ENCODE results near the gene ARFGAP3. TPM values are rescaled to one million over a fixed set of nuclear protein-coding genes. Genes with fewer than 3 reads are reported as not detected.
A peak's percentile ranks its signal among the peaks of the same experiment; 100 is the strongest.

Gene ARFGAP3
- total RNA-seq, 1 experiment from 2014 or later: 15.0 TPM

DNA sequence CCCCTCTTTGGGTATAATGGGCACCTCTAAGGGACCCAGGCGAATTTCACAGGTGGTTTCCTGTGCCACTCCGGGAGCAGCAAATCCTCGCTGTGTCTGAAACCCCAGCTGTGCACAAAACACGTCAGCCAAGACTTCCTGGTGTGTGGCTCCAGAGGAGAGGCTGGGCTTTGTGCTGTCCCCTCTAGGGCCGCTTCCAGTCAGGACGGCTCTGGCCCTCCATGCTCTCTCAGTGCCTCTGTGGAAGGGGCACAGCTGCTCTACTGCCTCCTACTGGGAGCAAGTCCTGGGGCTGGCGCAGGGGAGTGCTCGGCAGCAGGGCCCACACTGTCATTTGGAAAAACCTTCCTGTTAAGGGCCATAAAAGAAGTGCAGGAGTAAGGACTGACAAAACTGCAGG lies 23.7 kb upstream of the ARFGAP3 start:
- H3K79me1 ChIP-seq (ENCODE audit: insufficient read depth, low read depth, low read length, poor library complexity, severe bottlenecking): no peaks in the 10 kb centered on the region
- no peak overlapping the region for H2AFZ ChIP-seq (ENCODE audit: low read length)
- no peak overlapping the region for H2BK12ac ChIP-seq (ENCODE audit: insufficient read length, low read depth, low read length)
- no peak overlapping the region for H3K4me2 ChIP-seq (ENCODE audit: insufficient read depth, insufficient read length, low read length)
- no peak overlapping the region for H4K5ac ChIP-seq (ENCODE audit: insufficient read length, low read depth, low read length)
- H4K20me1 ChIP-seq (ENCODE audit: control insufficient read depth, insufficient read depth, insufficient read length): no peaks in the 10 kb centered on the region
- H3K4me1 Mint-ChIP-seq: peaks cover 10 to 13% of the 10 kb centered on the region in 2 experiments
- no peak overlapping the region for H2BK120ac ChIP-seq (ENCODE audit: low read depth, low read length, poor library complexity, severe bottlenecking)
- no peaks in the 10 kb centered on the region for H3K4me1 ChIP-seq (ENCODE audit: insufficient read depth, low read length)
- TF ChIP-seq, protein P1, sequence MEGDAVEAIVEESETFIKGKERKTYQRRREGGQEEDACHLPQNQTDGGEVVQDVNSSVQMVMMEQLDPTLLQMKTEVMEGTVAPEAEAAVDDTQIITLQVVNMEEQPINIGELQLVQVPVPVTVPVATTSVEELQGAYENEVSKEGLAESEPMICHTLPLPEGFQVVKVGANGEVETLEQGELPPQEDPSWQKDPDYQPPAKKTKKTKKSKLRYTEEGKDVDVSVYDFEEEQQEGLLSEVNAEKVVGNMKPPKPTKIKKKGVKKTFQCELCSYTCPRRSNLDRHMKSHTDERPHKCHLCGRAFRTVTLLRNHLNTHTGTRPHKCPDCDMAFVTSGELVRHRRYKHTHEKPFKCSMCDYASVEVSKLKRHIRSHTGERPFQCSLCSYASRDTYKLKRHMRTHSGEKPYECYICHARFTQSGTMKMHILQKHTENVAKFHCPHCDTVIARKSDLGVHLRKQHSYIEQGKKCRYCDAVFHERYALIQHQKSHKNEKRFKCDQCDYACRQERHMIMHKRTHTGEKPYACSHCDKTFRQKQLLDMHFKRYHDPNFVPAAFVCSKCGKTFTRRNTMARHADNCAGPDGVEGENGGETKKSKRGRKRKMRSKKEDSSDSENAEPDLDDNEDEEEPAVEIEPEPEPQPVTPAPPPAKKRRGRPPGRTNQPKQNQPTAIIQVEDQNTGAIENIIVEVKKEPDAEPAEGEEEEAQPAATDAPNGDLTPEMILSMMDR (conservative IDR thresholded peaks at IDR 0.05): peak; percentile 52
- no peak overlapping the region for H3K9ac ChIP-seq (ENCODE audit: extremely low read depth, insufficient read length, low read length)
- H3K27ac ChIP-seq (ENCODE audit: insufficient read length, low read depth, low read length): no peak overlapping the region
- no peak overlapping the region for H3K23ac ChIP-seq (ENCODE audit: insufficient read length, low read depth, low read length)
- no peak overlapping the region for H4K8ac ChIP-seq (replicated peaks; ENCODE audit: insufficient read length, low read depth, low read length)
- peaks cover 15 to 65% (median 50%) of the 10 kb centered on the region in 3 experiments for H3K36me3 Mint-ChIP-seq (ENCODE audit: insufficient read depth in 1 of 3, low read depth in 3 of 3)
- no peak overlapping the region for H3K56ac ChIP-seq (ENCODE audit: insufficient read length, low read depth, low read length)
- H4K91ac ChIP-seq (ENCODE audit: insufficient read length, low read depth, low read length): no peak overlapping the region
- H2BK15ac ChIP-seq (ENCODE audit: low read depth, low read length): no peak overlapping the region
- no peak overlapping the region for H2AK5ac ChIP-seq (ENCODE audit: insufficient read length, low read length)
- no peak overlapping the region for H3K4ac ChIP-seq (ENCODE audit: low read depth, low read length)
- no peaks in the 10 kb centered on the region for H3K27me3 ChIP-seq (ENCODE audit: insufficient read depth, low read length)
- H3K4me3 Mint-ChIP-seq: no peak overlapping the region
- H3K27ac Mint-ChIP-seq: no peak overlapping the region; a peak in 1 of 7 replicates
- WGBS (ENCODE audit: extremely low coverage, insufficient read length, low lambda C conversion rate): no CpG with 5 or more reads among the region's 8 CpGs
- no peak overlapping the region for H3T11ph ChIP-seq (ENCODE audit: low read length)
- H2BK5ac ChIP-seq (ENCODE audit: insufficient read length, low read length): no peak overlapping the region
- peak; percentile 46 for DNase-seq
- no peaks in the 10 kb centered on the region for H3K9me3 ChIP-seq (ENCODE audit: control insufficient read depth, low read depth, low read length)
- H3K27me3 Mint-ChIP-seq (ENCODE audit: low read depth): no peaks in the 10 kb centered on the region
- H3K9me3 Mint-ChIP-seq: no peaks in the 10 kb centered on the region
- H3K18ac ChIP-seq (ENCODE audit: insufficient read length, low read depth, low read length): no peak overlapping the region
- H3K79me2 ChIP-seq (ENCODE audit: insufficient read depth, low read length): no peaks in the 10 kb centered on the region
- no peaks in the 10 kb centered on the region for H3K23me2 ChIP-seq (ENCODE audit: insufficient read length, low read depth, low read length, poor library complexity, severe bottlenecking)
- H3K14ac ChIP-seq (ENCODE audit: insufficient read depth, low read length): no peak overlapping the region
- no peak overlapping the region for H2BK20ac ChIP-seq (ENCODE audit: low read depth, low read length, poor library complexity, severe bottlenecking)

All from H9 (cell line).